ENCODE measurements around the gene ACAP3. TPM values are rescaled to one million over a fixed set of nuclear protein-coding genes. Genes with fewer than 3 reads are reported as not detected.

Gene ACAP3, protein sequence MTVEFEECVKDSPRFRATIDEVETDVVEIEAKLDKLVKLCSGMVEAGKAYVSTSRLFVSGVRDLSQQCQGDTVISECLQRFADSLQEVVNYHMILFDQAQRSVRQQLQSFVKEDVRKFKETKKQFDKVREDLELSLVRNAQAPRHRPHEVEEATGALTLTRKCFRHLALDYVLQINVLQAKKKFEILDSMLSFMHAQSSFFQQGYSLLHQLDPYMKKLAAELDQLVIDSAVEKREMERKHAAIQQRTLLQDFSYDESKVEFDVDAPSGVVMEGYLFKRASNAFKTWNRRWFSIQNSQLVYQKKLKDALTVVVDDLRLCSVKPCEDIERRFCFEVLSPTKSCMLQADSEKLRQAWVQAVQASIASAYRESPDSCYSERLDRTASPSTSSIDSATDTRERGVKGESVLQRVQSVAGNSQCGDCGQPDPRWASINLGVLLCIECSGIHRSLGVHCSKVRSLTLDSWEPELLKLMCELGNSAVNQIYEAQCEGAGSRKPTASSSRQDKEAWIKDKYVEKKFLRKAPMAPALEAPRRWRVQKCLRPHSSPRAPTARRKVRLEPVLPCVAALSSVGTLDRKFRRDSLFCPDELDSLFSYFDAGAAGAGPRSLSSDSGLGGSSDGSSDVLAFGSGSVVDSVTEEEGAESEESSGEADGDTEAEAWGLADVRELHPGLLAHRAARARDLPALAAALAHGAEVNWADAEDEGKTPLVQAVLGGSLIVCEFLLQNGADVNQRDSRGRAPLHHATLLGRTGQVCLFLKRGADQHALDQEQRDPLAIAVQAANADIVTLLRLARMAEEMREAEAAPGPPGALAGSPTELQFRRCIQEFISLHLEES
- polyA plus RNA-seq: 1 to 10 TPM; 1.4 to 7.0 (median 4.6) TPM

DNA sequence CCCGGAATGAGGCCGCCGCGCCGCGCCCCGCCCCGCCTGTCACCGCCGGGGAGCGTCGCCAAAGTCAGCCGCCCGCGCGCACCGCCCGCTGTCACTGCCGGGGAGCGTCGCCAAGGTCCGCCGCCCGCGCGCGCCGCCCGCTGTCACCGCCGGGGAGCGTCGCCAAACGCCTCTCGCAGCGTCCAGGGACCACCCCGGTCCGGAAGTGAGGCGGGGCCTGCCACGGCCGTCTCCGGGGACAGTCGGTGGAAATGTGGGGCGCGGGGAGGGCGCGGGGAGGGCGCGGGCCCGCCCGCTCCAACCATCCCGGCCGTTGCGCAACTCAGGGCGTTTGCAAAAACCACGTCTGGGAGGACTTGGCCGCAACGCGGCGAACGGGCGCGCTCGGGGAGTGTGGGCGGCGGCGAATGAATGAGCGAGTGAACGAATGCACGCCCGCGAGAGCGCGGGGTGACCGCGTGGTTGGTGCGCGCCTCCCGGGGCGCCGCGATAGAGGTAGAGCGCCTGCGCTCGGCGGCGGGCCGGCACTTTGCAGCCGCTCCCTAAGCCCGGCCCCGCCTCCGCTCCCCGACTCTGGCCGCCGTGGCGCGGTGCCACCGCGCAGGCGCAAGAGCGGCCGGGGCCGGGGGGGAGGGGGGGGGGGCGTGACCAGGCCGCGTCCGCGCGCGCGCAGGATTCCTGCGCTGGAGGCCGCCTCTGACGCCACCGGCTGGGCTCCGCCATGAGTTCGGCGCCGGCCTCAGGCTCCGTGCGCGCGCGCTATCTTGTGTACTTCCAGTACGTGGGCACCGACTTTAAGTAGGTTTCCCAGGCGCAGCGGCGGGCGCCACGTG is at the start of gene ACAP3, which contains the start of gene PUSL1:
Gene ACAP3 (minus strand): TSS at position 8 of the 833 bp plus-strand sequence. CDS start 115 bp downstream, outside the sequence.
Gene PUSL1 (plus strand): TSS at position 675 of the 833 bp plus-strand sequence. CDS start 47 bp downstream, at position 722.
- Mint-ChIP-seq H3K4me1 (peaks cover 15 to 18% of the 10 kb centered on the region in 2 donors), H3K4me3 (peak within 1 kb of the TSS; percentile 80 to 89 (median 82)), H3K27me3 (ENCODE audit: low read depth in 3 of 3) (peaks cover 5 to 11% (median 10%) of the 10 kb centered on the region in 3 donors), H3K27ac (peak within 1 kb of the TSS; percentile 62 to 89 (median 82)), H3K36me3 (no peaks in the 10 kb centered on the region), H3K9me3 (no peaks in the 10 kb centered on the region)
- DNase-seq: peak; percentile 91 to 94 (median 93)

DNA sequence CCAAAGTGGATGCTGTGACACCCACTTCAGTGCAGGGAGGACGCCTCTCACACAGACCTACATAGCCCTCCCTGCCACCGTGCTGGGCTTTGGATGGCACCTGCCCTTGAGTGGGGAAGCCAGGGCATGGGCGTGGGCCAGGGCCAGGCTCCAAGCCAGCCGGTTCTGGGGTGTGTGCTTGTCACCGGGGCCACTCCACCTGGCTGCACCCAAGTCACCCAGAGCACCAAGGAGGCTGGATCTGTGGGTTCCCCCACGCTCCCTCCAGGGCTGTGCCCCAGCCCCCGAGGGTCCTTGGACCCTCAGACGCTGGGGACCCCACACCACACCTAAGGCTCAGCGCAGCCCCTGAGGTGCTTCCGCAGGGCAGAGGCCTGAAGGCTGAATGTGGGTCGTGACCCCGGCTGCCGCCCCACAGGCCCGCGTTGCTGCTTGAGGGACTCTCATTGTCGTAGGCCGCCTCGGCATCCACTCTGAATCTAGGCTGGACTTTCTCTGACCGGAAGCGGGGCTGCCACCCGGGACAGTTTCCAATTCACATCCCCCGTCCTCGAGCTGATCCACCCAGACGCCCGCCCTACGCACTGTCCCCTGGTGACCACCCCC is 49.2 kb upstream of the ACAP3 start:
- no peak overlapping the region for H3K27ac Mint-ChIP-seq
- no peaks in the 10 kb centered on the region for H3K36me3 Mint-ChIP-seq
- no peak overlapping the region for H3K4me3 Mint-ChIP-seq

DNA sequence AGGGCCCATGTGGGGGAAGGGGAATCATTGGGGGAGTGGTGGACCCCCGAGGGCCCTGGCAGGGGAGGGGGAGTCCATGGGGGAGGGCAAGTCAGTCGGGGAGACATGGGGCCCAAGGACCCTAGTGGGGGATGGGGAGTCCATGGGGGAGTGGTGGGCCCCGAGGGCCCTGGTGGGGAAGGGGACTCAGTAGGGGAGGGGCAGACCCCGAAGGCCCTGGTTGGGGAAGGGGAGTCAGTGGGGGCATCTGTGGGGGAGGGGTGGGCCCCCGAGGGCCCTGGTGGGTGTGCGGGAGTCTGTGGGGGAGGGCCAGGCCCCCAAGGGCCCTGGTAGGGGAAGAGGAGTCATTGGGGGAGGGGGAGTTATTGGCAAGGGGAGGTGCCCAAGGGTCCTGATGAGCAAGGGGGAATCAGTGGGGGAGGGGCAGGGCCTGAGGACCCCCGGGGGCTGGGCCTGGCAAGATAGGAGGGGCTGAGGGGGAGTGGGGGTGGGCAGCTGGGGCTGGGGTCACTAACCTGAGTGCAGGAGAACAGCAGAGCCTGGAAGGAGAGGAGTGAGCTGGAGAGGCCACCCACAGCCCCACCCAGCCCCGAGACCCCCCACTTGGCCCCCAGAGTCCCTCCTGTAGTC is 48.6 kb upstream of the ACAP3 start:
- no peak overlapping the region for H3K27ac Mint-ChIP-seq
- peaks cover 5 to 8% (median 6%) of the 10 kb centered on the region in 3 donors for H3K27me3 Mint-ChIP-seq (ENCODE audit: low read depth in 3 of 3)
- no peak for DNase-seq
- no peaks in the 10 kb centered on the region for H3K9me3 Mint-ChIP-seq
- H3K4me1 Mint-ChIP-seq: peaks cover 0 to 3% of the 10 kb centered on the region in 2 donors
- H3K4me3 Mint-ChIP-seq: no peak overlapping the region
- no peaks in the 10 kb centered on the region for H3K36me3 Mint-ChIP-seq

More for the DNA sequence above, 49.2 kb upstream of the ACAP3 start:
- H3K27me3 Mint-ChIP-seq (ENCODE audit: low read depth in 3 of 3): peaks cover 5 to 8% (median 6%) of the 10 kb centered on the region in 3 donors
- peaks cover 0 to 3% of the 10 kb centered on the region in 2 donors for H3K4me1 Mint-ChIP-seq
- no peaks in the 10 kb centered on the region for H3K9me3 Mint-ChIP-seq
- no peak for DNase-seq

DNA sequence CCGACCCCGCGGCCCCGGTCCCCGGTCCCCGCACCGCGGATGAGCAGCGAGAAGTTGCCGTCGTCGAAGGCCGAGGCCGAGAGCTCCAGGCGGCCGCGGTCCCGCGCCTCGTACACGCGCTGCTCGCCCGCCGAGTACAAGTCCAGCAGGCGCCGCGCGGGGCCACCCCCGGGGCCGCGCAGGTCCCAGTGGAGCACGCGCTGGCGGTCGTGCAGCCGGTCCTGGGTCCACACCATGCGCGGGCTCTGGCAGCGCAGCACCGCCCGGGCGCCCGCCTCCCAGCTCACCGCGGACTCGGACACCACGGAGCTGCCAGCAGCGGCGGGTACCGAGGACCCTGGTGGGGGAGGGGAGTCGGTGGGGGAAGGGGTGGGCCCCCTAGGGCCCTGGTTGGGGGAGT is 47.7 kb upstream of the ACAP3 start:
- no peak overlapping the region for H3K4me3 Mint-ChIP-seq

DNA sequence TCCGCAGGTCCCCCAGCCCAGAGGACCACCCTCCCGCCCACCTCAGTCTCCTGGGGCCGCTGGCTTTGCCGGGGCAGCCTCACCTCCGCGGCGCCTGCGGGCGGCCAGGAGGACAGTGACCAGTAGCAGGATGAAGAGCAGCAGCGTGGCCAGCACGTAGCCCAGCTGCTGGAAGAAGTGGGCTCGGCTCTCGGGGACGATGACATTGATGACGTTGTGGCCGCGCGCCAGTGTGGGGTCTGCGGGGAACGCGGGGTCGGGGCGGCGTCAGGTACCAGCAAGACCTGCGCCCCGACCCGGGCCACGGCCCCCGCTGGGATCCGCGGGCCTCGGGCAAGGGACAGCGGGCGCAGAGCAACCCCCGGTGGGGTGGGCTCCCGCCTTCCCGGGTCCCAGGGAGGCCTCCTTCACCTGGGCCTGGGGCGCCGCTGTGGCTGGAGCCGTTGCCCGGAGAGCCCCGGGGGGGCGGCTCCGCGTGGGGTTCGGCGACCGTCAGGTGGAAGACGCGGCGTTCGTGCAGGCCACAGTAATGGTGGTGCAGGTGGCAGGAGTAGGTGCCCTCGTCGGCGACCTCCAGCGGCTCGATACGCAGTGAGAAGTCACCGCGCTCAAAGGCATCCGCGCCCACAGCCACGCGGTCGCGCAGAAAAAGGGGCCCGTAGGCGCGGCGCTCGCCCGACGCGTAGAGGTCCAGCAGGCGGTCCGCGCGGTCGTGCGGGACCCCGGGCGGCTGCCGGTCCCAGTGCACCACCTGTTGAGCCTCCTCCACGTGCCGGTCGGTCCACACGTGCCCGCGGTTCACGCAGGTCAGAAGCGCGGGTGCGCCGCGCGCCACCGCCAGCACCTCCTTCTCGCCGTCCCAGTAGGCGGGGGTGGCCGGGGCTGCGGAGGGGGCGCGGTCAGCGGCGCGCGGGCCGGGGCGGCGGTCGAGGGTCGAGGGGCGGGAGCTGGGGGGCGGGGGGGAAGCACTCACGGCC is 46.8 kb upstream of the ACAP3 start:
- Mint-ChIP-seq H3K27ac (no peak overlapping the region), H3K4me1 (peaks cover 0 to 3% of the 10 kb centered on the region in 2 donors), H3K4me3 (peak overlapping the region in 1 of 5 donors; percentile 33), H3K36me3 (no peaks in the 10 kb centered on the region), H3K27me3 (ENCODE audit: low read depth in 3 of 3) (peaks cover 5 to 6% (median 6%) of the 10 kb centered on the region in 3 donors), H3K9me3 (no peaks in the 10 kb centered on the region)
- no peak for DNase-seq

More for the DNA sequence above, 47.7 kb upstream of the ACAP3 start:
- peaks cover 5 to 6% (median 6%) of the 10 kb centered on the region in 3 donors for H3K27me3 Mint-ChIP-seq (ENCODE audit: low read depth in 3 of 3)
- peak in 1 of 3 donors; percentile 22 for DNase-seq
- no peak overlapping the region for H3K27ac Mint-ChIP-seq
- no peaks in the 10 kb centered on the region for H3K36me3 Mint-ChIP-seq
- H3K9me3 Mint-ChIP-seq: no peaks in the 10 kb centered on the region
- H3K4me1 Mint-ChIP-seq: peaks cover 0 to 3% of the 10 kb centered on the region in 2 donors

DNA sequence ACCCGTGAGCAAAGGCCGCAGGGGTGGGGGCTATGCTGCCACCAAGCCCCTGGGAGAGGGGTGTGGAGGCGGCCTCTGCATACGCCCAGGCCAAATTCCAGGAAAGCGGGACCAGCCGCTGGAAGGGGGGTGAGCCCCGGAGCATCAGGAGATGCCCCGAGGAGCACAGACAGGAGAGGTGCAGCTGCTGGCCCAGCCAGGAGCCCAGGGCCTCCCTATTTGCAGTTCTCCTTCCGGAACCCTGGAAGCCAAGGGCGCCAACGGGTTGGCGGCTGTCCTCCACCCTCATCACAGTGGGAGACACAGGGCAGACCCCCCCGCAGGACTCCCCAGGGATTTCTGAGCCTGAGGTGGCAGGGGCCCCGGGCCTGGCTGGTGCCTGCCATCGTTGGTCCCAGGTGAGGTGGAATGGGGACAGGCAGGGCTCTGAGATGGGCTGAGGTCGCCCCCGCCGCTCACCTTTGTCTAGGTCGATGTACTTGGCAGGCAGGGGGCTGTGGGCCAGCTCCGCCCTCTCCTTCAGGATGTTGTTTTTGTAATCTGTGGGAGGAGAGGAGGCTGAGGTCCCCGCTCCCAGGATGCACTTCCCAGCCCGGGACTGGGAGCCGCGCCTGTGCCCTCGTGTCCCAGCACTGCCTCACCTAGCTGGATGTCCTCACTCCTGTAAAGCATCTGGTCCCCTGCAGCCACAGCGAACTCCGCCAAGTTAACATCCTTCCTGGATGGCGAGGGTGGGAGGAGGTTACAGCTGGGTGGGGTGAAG is 45.8 kb upstream of the ACAP3 start:
- Mint-ChIP-seq H3K27me3 (ENCODE audit: low read depth in 3 of 3) (peaks cover 3 to 6% (median 4%) of the 10 kb centered on the region in 3 donors), H3K9me3 (no peaks in the 10 kb centered on the region), H3K27ac (no peak overlapping the region), H3K36me3 (no peaks in the 10 kb centered on the region), H3K4me1 (peaks cover 0 to 3% of the 10 kb centered on the region in 2 donors), H3K4me3 (no peak overlapping the region)
- DNase-seq: no peak

DNA sequence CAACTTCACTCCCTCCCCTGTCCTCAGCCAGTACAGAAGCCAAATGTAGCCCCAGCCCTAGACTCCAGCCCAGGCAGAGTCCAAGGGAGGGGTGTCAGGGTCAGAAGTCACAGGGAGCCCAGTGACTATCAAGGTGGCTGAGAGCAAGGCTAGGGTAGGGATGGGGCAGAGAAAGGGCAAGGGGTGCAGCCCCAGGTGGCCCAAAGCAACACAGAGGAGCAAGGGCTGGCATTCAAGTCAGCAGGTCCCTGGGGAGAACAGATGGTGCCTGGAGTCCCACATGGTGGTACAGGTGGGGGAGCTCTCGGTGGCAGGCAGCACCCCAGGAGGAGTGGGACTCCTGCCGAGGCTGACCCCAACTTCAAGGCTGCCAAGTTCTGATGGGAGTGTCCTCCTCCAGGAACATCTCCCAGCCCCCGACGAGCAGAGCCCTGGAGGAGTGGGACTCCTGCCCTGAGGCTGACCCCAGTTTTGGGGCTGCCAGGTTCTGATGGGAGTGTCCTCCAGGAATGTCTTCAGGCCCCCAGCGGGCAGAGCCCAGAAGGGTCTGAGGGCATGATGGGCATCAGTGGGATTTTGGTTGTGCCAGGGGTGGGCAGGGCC is 45.2 kb upstream of the ACAP3 start:
- Mint-ChIP-seq H3K9me3 (no peaks in the 10 kb centered on the region), H3K27me3 (ENCODE audit: low read depth in 3 of 3) (peaks cover 4 to 5% (median 4%) of the 10 kb centered on the region in 3 donors), H3K27ac (peak overlapping the region in 1 of 6 donors; percentile 62)

DNA sequence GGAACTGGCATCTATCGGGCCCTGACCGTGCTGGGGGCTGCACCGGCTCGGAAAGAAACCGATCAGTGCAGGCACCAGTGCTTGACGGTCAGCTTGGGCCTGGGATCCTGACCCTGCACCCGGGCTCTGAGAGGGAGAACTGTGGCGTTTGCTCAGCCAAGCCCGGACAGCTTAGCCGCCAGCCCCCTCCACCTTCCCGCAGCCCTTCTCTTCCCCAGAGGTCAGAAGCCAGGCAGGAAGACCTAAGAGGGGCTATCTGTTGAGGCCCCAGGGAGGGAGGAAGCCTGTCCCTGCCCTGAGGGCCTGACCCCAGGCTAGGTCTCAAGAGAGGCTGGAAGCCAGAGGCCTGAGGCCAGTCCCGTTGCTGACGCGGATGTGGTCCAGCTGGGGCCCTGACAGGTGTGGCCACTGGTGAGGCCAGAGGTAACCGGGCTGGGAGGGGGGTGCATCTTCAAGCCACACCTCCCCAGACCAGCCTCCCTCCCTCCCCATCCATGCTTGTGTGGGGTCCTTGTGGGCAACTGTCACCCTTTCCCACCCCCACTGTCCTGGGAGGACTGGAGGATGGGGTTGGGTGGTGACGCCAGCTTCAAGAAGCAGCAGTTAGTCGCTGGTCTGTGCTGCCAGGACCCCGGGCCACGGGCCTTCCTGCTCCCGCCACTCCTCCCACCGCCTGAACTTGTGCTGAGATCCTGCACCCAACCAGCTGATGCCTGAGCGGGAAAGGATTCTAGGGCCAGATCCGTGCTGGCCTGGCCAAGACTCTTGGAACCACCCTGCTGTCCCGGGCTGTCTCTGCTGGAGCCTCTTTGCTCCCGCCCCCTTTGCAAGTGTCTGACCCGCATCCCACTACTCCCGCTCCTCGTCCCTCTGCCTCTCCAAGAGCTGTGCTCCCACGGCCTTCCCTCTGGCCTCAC is 44.0 kb upstream of the ACAP3 start:
- Mint-ChIP-seq H3K4me3 (peak overlapping the region; percentile 54 to 76 (median 62)), H3K27ac (peak overlapping the region in 4 of 6 donors; percentile 45 to 83 (median 69)), H3K4me1 (peaks cover 0 to 16% of the 10 kb centered on the region in 2 donors), H3K36me3 (no peaks in the 10 kb centered on the region), H3K9me3 (no peaks in the 10 kb centered on the region), H3K27me3 (ENCODE audit: low read depth in 3 of 3) (peaks cover 2 to 4% (median 3%) of the 10 kb centered on the region in 3 donors)
- DNase-seq: no peak

More for the DNA sequence above, 45.2 kb upstream of the ACAP3 start:
- DNase-seq: no peak
- H3K36me3 Mint-ChIP-seq: no peaks in the 10 kb centered on the region
- peak overlapping the region in 4 of 5 donors; percentile 40 to 76 (median 58) for H3K4me3 Mint-ChIP-seq
- peaks cover 0 to 6% of the 10 kb centered on the region in 2 donors for H3K4me1 Mint-ChIP-seq

DNA sequence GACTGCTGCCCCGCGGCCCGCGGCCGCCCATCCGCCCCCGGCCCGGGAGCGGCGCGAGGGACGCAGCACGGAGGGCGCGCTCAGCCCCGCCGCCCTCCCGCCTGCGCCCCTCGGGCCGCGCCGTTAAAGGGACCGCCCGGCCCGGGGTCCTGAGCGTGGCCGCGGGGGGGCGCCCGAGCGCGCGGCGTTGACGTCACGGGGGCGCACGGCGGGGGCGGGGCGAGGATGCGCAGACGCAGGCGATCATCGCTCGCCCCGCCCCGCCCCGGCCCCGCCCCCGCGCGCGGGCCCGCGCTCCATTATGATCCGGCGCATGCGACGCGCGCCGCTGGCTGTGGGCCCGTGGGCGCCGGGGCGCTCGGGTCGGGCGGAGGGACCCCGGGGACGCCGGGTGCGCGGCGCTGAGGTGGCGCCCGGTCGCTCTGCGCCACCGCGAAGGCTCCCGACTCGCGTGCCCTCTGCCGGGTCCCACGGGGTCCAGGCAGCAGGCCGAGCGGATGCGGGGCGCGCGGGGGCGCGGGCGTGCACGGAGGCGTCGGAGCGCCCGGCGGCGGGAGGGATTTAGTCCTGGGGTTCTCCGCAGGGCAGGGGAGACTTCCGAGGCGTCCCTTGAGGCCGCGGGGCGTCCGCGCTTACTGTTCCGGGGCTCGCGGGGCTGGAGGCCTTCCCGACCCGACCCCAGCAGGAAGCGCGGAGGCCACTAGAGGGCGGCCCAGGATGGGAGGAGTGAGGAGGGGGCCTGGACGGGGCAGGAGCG is 41.7 kb upstream of the ACAP3 start, which contains the start of gene DVL1:
Gene DVL1 (minus strand): TSS at position 163 of the 757 bp plus-strand sequence. CDS start 353 bp downstream, outside the sequence.
- Mint-ChIP-seq H3K4me3 (peak within 1 kb of the TSS; percentile 65 to 85 (median 71)), H3K36me3 (no peaks in the 10 kb centered on the region), H3K9me3 (no peaks in the 10 kb centered on the region), H3K27me3 (ENCODE audit: low read depth in 3 of 3) (peaks cover 2 to 4% (median 3%) of the 10 kb centered on the region in 3 donors), H3K27ac (peak within 1 kb of the TSS in 2 of 6 donors; percentile 32 to 69), H3K4me1 (peaks cover 0 to 17% of the 10 kb centered on the region in 2 donors)
- peak; percentile 83 to 86 (median 85) for DNase-seq

Data from immature natural killer cell (primary cell).